ENCODE results near the gene SLC48A1. TPM values are rescaled to one million over a fixed set of nuclear protein-coding genes. Genes with fewer than 3 reads are reported as not detected.

Gene SLC48A1
- total RNA-seq, 1 experiment from 2014 or later, result 20.0 TPM

GRCh38 chr12:47785887-47786661, 13.0 kb downstream of the SLC48A1 start:
- no peak for DNase-seq (ENCODE audit: low read depth, low spot score)
- Histone ChIP-seq H3K27me3 (ENCODE audit: insufficient read depth, low read length) (no peaks in the 10 kb centered on the region), H3K4me2 (ENCODE audit: low read length) (no peak overlapping the region), H3K4me3 (replicated peaks in 1 of 2; ENCODE audit: low read depth in 1 of 2, low read length in 2 of 2) (no peak overlapping the region), H3K9me2 (ENCODE audit: insufficient read depth) (no peaks in the 10 kb centered on the region), H4K20me1 (ENCODE audit: insufficient read depth) (no peaks in the 10 kb centered on the region), H2AFZ (ENCODE audit: low read depth, low read length, poor library complexity, severe bottlenecking) (no peak overlapping the region), H3K9ac (ENCODE audit: low read length) (no peak overlapping the region), H3K9me3 (ENCODE audit: control insufficient read depth in 1 of 2, insufficient read depth in 1 of 2, low read depth in 1 of 2, low read length in 2 of 2) (no peaks in the 10 kb centered on the region), H3K27ac (ENCODE audit: low read depth, low read length) (no peak overlapping the region), H3K36me3 (ENCODE audit: control insufficient read depth in 1 of 2, insufficient read depth in 2 of 2, low read length in 2 of 2) (peaks cover 28% of the 10 kb centered on the region in 2 experiments; a peak in 3 of 4 replicates), H3K4me1 (ENCODE audit: control insufficient read depth in 1 of 2, insufficient read depth in 2 of 2, low read length in 2 of 2) (no peaks in the 10 kb centered on the region), H3K79me2 (ENCODE audit: insufficient read depth, low read length) (no peaks in the 10 kb centered on the region)
- CTCF ChIA-PET, result interaction anchor here (2.6 kb wide), 1 partner anchor 52 kb away, joined by 10 read pairs; no protein-coding TSS in a partner anchor
- no peak for TF ChIP-seq SRF (IDR thresholded peaks at IDR 0.05; ENCODE audit: low read depth)
- TF ChIP-seq ATF3 (IDR thresholded peaks at IDR 0.05), result no peak
- TF ChIP-seq ZNF274 (IDR thresholded peaks at IDR 0.05; ENCODE audit: low read depth, low read length), result no peak
- TF ChIP-seq POLR2AphosphoS5 (IDR thresholded peaks at IDR 0.05; ENCODE audit: low read depth, low read length), result no peak
- no peak for TF ChIP-seq ELF1 (IDR thresholded peaks at IDR 0.05; ENCODE audit: borderline replicate concordance, low read depth)
- no peak for TF ChIP-seq ZFX (IDR thresholded peaks at IDR 0.05)
- TF ChIP-seq EZH2phosphoT487 (IDR thresholded peaks at IDR 0.05; ENCODE audit: borderline replicate concordance), result no peak
- no peak for TF ChIP-seq ZBTB33 (IDR thresholded peaks at IDR 0.05; ENCODE audit: extremely low read depth, insufficient replicate concordance, low read length)
- no peak for TF ChIP-seq POLR2A (IDR thresholded peaks at IDR 0.05; ENCODE audit: borderline replicate concordance, extremely low read depth, insufficient read depth, insufficient read length)
- TF ChIP-seq RAD21 (IDR thresholded peaks at IDR 0.05; ENCODE audit: low read depth), result no peak
- no peak for TF ChIP-seq EZH2 (IDR thresholded peaks at IDR 0.05)
- no peak for TF ChIP-seq JUND (IDR thresholded peaks at IDR 0.05)
- TF ChIP-seq CTCF (IDR thresholded peaks at IDR 0.05 in 2 of 3, conservative IDR thresholded peaks at IDR 0.05 in 1 of 3; ENCODE audit: borderline replicate concordance in 1 of 3, insufficient read depth in 1 of 3, low read depth in 2 of 3, low read length in 2 of 3), result no peak
- TF ChIP-seq YY1 (IDR thresholded peaks at IDR 0.05; ENCODE audit: extremely low read depth, insufficient replicate concordance, low read depth, low read length), result no peak
- TF ChIP-seq FOSL1 (IDR thresholded peaks at IDR 0.05; ENCODE audit: low read depth), result no peak
- no peak for TF ChIP-seq REST (IDR thresholded peaks at IDR 0.05; ENCODE audit: low read depth)
- no TSS peak for BruUV-seq (replicated peaks)
- no peak for ATAC-seq
- RAD21 ChIA-PET (ENCODE audit: low non-redundant PET in 1 of 2, low total read pairs in 2 of 2, uncharacterized antibody in 2 of 2, unreplicated experiment in 2 of 2), result no interaction called here
- intact Hi-C loops (cut with micrococcal nuclease), result no loop called here
- POLR2A ChIA-PET, result no interaction called here
